ENCODE results near the gene LRRC45.

DNA sequence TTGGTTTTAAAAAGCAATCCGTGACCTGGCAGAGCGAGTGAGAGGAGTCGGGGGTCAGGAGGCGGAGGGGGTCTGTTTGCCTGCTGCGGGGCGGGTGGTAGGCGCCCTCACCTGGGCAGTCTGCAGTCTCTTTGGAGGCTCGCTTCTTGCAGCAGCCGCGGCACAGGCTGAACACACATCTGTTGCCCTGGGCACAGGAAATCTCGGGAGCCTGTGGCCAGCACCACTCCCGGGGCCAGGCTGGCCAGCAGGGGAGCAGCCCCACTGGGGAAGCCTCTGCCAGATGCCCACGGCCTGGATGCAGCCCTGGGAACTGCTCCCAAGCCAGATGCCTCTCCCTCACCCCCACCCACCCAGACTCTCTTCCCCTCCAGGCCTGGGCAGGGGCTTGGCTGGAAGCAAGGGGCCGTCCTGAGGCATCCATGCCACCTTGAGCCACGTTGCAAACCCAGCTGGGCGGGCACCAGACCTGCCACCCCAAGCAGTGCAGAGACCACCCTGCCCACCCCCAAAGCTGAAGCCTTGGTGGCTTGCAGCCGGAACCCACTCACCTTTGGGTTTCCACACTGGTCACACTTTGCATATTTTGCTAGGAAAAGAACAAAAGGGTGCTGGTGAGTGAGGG is 35.2 kb downstream of the LRRC45 start:
- TF ChIP-seq, protein P1, sequence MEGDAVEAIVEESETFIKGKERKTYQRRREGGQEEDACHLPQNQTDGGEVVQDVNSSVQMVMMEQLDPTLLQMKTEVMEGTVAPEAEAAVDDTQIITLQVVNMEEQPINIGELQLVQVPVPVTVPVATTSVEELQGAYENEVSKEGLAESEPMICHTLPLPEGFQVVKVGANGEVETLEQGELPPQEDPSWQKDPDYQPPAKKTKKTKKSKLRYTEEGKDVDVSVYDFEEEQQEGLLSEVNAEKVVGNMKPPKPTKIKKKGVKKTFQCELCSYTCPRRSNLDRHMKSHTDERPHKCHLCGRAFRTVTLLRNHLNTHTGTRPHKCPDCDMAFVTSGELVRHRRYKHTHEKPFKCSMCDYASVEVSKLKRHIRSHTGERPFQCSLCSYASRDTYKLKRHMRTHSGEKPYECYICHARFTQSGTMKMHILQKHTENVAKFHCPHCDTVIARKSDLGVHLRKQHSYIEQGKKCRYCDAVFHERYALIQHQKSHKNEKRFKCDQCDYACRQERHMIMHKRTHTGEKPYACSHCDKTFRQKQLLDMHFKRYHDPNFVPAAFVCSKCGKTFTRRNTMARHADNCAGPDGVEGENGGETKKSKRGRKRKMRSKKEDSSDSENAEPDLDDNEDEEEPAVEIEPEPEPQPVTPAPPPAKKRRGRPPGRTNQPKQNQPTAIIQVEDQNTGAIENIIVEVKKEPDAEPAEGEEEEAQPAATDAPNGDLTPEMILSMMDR (IDR thresholded peaks at IDR 0.05) = no peak
- no peak for TF ChIP-seq POLR2A (IDR thresholded peaks at IDR 0.05)

Data from prostate gland (tissue), 2 donors.